K562 (cell line): ENCODE measurements around the gene HMX3. TPM values are rescaled to one million over a fixed set of nuclear protein-coding genes. Genes with fewer than 3 reads are reported as not detected.

Experiments
- CBFA2T3 ChIP-seq: fragments of 450-650 bp; IDR thresholded peaks from 2 replicates; pipeline ENCODE4 v1.6.1; 2017
- CEBPB ChIP-seq: fragments of 450-650 bp; IDR thresholded peaks from 2 replicates; pipeline ENCODE4 v1.6.1; 2016; ENCODE audit warnings: missing genetic modification characterization, missing compliant biosample characterization
- E4F1 ChIP-seq: fragments of 250-450 bp; sonication (Bioruptor Pico); IDR thresholded peaks from 2 replicates; pipeline ENCODE4 v1.5.0; 2021; ENCODE audit warnings: mild to moderate bottlenecking, borderline replicate concordance
- ESRRA ChIP-seq: fragments of 450-650 bp; IDR thresholded peaks from 2 replicates; pipeline ENCODE4 v1.6.1; 2014; ENCODE audit warnings: low read depth, mild to moderate bottlenecking, moderate library complexity, borderline replicate concordance
- GTF2A2 ChIP-seq: IDR thresholded peaks from 2 replicates; pipeline ENCODE4 v1.6.1; 2016; ENCODE audit warnings: mild to moderate bottlenecking, missing genetic modification characterization, missing compliant biosample characterization
- IFI16 ChIP-seq: fragments of 250-450 bp; sonication (Bioruptor Pico); IDR thresholded peaks from 2 replicates; pipeline ENCODE4 v2.1.2; 2022; ENCODE audit warnings: mild to moderate bottlenecking, inconsistent platforms
- L3MBTL2 ChIP-seq: fragments of 450-650 bp; IDR thresholded peaks from 2 replicates; pipeline ENCODE4 v1.6.1; 2016; ENCODE audit warnings: mild to moderate bottlenecking, moderate library complexity
- POLR2AphosphoS2 ChIP-seq: IDR thresholded peaks from 2 replicates; pipeline ENCODE4 v1.6.1; 2012; ENCODE audit warnings: low read length, improper control_type of control experiment
- RBM14 ChIP-seq: fragments of 200-400 bp; formaldehyde crosslinking; IDR thresholded peaks from 2 replicates; pipeline ENCODE4 v1.6.1; 2018; ENCODE audit warnings: low read depth, mild to moderate bottlenecking, low read length, moderate library complexity, borderline replicate concordance; ENCODE audit not compliant: insufficient read depth
- RCOR1 ChIP-seq, 2 experiments: IDR thresholded peaks; 2 replicates each; pipeline ENCODE4 v1.6.1; 2012; ENCODE audit warnings: low read depth in 2 of 2, low read length in 2 of 2, borderline replicate concordance in 1 of 2, improper control_type of control experiment in 1 of 2
- REST ChIP-seq, 2 experiments: fragments of 450-650 bp; formaldehyde crosslinking in 1 of 2; IDR thresholded peaks; 2 replicates each; pipeline versions ENCODE4 v1.4.0 to v1.6.1; 2014 to 2020; ENCODE audit warnings: mild to moderate bottlenecking in 2 of 2, borderline replicate concordance in 1 of 2, low read depth in 1 of 2
- SREBF1 ChIP-seq: fragments of 150-350 bp; IDR thresholded peaks from 2 replicates; pipeline ENCODE4 v1.6.1; 2014; ENCODE audit warnings: antibody characterized with exemption, low read depth, low read length, borderline replicate concordance
- TEAD4 ChIP-seq, 2 experiments: sonication (generic) in 1 of 2; formaldehyde crosslinking in 1 of 2; IDR thresholded peaks; 2 replicates each; pipeline versions ENCODE4 v1.6.1 to v1.8.0; 2012 to 2022; ENCODE audit warnings: borderline replicate concordance in 1 of 2, inconsistent platforms in 1 of 2, low read length in 1 of 2, mild to moderate bottlenecking in 1 of 2, missing genetic modification reagents in 1 of 2
- TFAP4 ChIP-seq: sonication (generic); formaldehyde crosslinking; IDR thresholded peaks from 2 replicates; pipeline ENCODE4 v1.8.0; 2022; ENCODE audit warnings: missing genetic modification reagents, mild to moderate bottlenecking, moderate library complexity, borderline replicate concordance
- ZNF165 ChIP-seq: fragments of 250-450 bp; sonication (Bioruptor Pico); IDR thresholded peaks from 2 replicates; pipeline ENCODE4 v1.4.0; 2020; ENCODE audit warnings: borderline replicate concordance
- polyA plus RNA-seq, 8 experiments: library from polyadenylated mRNA; depleted of rRNA in 4 of 8; stranded (reverse) in 5 of 8; unstranded in 3 of 8; fragments of >200 nt; fragmentation: Nextera tagmentation in 2 of 8; fragmentation: Illumina TruSeq in 1 of 8; extraction: Ambion mirVana in 2 of 8; extraction: Trizol in 1 of 8; gene quantifications; 2 replicates each; pipeline versions ENCODE4 v1.2.1 to v1.2.3, GENCODE V29; 2011 to 2014; ENCODE audit warnings: inconsistent platforms in 1 of 8, missing spikeins in 1 of 8
- total RNA-seq, 7 experiments: library from RNA; depleted of rRNA in 6 of 7; stranded (reverse); fragments of >200 nt in 6 of 7; fragmentation: Illumina TruSeq in 2 of 7; extraction: Trizol in 2 of 7; gene quantifications; 2 replicates each; pipeline versions ENCODE4 v1.2.1 to v1.2.3, GENCODE V29; 2011 to 2021; ENCODE audit warnings: low replicate concordance in 1 of 7

The HMX3 gene
- total and polyA plus RNA-seq, 9 of the 15 experiments (the other 6 are each of a cell fraction or from before 2014, with no cell fraction given) = 0.55 to 43.5 (median 7.4) TPM; not detected in 2

GRCh38 chr10:123139521-123140163 lies 3.9 kb downstream of the HMX3 start (continued):
- TF ChIP-seq E4F1 (CRISPR knock-in tag) (no peak), IFI16 (CRISPR knock-in tag) (no peak), GTF2A2 (no peak), SREBF1 (no peak), POLR2AphosphoS2 (0 out of 2 replicates have a peak, but pooled peaks have one; percentile 41), RBM14 (no peak), RCOR1 (IDR thresholded peaks at IDR 0.05; ENCODE audit: borderline replicate concordance in 1 of 2, low read depth in 2 of 2, low read length in 2 of 2) (0 out of 4 replicates have a peak, but pooled peaks of 1 of the 2 experiments have one; percentile 34), L3MBTL2 (peak; percentile 65), REST (IDR thresholded peaks at IDR 0.05; ENCODE audit: borderline replicate concordance) (peak; percentile 38), REST (CRISPR knock-in tag; IDR thresholded peaks at IDR 0.05; ENCODE audit: low read depth) (no peak), TEAD4 (IDR thresholded peaks at IDR 0.05; ENCODE audit: low read length) (peak; percentile 77), TEAD4 (CRISPR knock-in tag; IDR thresholded peaks at IDR 0.05; ENCODE audit: borderline replicate concordance) (no peak), TFAP4 (CRISPR knock-in tag) (peak; percentile 91; the same call in 1 of the 2 replicates), ESRRA (no peak), CEBPB (tag) (peak; percentile 90), ZNF165 (CRISPR knock-in tag) (no peak), CBFA2T3 (peak; percentile 81)
